GM12878 (cell line): ENCODE data around the gene CNPPD1.

Experiments
- ASH2L ChIP-seq: fragments of 300-600, 200-600 bp; sonication (generic); IDR thresholded peaks from 2 replicates; pipeline ENCODE4 v1.6.1; 2017; ENCODE audit warnings: low read depth, mild to moderate bottlenecking, borderline replicate concordance
- BHLHE40 ChIP-seq, 2 experiments: fragments of 450-650 bp in 1 of 2; IDR thresholded peaks; 2 replicates each; pipeline ENCODE4 v1.6.1; 2011 to 2017; ENCODE audit warnings: low read depth in 2 of 2, borderline replicate concordance in 1 of 2, improper control_type of control experiment in 1 of 2, low read length in 1 of 2, mild to moderate bottlenecking in 1 of 2
- CHD2 ChIP-seq: IDR thresholded peaks from 2 replicates; pipeline ENCODE4 v1.6.1; 2011; ENCODE audit warnings: low read depth, low read length, improper control_type of control experiment, borderline replicate concordance
- NFIC ChIP-seq: IDR thresholded peaks from 2 replicates; pipeline ENCODE4 v1.6.1; 2012; ENCODE audit warnings: low read depth, mild to moderate bottlenecking, inconsistent platforms, low read length, moderate library complexity
- NRF1 ChIP-seq: conservative IDR thresholded peaks from 2 replicates; pipeline ENCODE4 v1.6.1; 2011; ENCODE audit warnings: mild to moderate bottlenecking, low read depth, low read length, improper control_type of control experiment
- RAD51 ChIP-seq: fragments of 450-650 bp; IDR thresholded peaks from 2 replicates; pipeline ENCODE4 v1.6.1; 2016; ENCODE audit warnings: moderate library complexity, mild to moderate bottlenecking, inconsistent platforms
- SMC3 ChIP-seq: IDR thresholded peaks from 2 replicates; pipeline ENCODE4 v1.6.1; 2011; ENCODE audit warnings: low read length, improper control_type of control experiment, borderline replicate concordance
- SP1 ChIP-seq: IDR thresholded peaks from one replicate; pipeline ENCODE4 v1.6.1; 2011; ENCODE audit warnings: low read depth, low read length
- TAF1 ChIP-seq: IDR thresholded peaks from 2 replicates; pipeline ENCODE4 v1.6.1; 2011; ENCODE audit warnings: mild to moderate bottlenecking, low read depth, low read length, borderline replicate concordance
- YY1 ChIP-seq: IDR thresholded peaks from 2 replicates; pipeline ENCODE4 v1.6.1; 2011; ENCODE audit warnings: low read depth, mild to moderate bottlenecking, low read length
- TF ChIP-seq, protein P1 (sequence below), 3 experiments: IDR thresholded peaks in 2 of 3; conservative IDR thresholded peaks in 1 of 3; 2 replicates each; pipeline ENCODE4 v1.5.1; 2011; ENCODE audit warnings: low read depth in 3 of 3, low read length in 3 of 3, mild to moderate bottlenecking in 3 of 3, control low read depth in 2 of 3, moderate library complexity in 2 of 3, inconsistent platforms in 1 of 3, mixed read lengths in 1 of 3; ENCODE audit not compliant: control insufficient read depth in 2 of 3, insufficient read depth in 1 of 3; ENCODE audit errors: extremely low read depth in 1 of 3
- TF ChIP-seq, protein P2 (sequence below): IDR thresholded peaks from 2 replicates; pipeline ENCODE4 v1.6.1; 2011; ENCODE audit warnings: low read depth, low read length, improper control_type of control experiment, borderline replicate concordance
- TF ChIP-seq, protein P3 (sequence below): fragments of 450-650 bp; IDR thresholded peaks from 2 replicates; pipeline ENCODE4 v1.6.1; 2016; ENCODE audit warnings: mild to moderate bottlenecking, moderate library complexity, borderline replicate concordance

DNA sequence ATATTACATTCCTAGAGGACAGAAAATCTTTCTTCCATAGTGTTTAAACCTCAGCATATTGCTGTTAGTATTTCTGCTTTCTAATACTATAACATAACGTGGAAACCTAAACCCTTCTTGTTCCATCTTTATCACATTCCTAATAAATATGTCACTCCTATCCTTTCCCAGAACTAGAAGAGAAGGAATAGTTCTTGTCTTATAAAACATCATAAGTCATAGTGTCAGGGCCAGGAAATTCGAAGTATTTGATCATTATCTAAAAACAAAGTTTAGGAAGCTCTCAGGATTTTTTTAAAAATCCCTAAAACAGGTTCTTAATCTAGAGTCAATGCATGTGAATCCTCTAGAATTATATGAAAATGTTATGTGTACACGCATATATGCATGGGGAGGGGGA, 18.1 kb downstream of the CNPPD1 start:
- TF ChIP-seq BHLHE40 (IDR thresholded peaks at IDR 0.05; ENCODE audit: borderline replicate concordance in 1 of 2, low read depth in 2 of 2, low read length in 1 of 2) (no peak), CHD2 (no peak), NFIC (no peak), SP1 (no peak), NRF1 (no peak), ASH2L (no peak), YY1 (no peak), TAF1 (no peak), RAD51 (no peak), SMC3 (no peak)
- TF ChIP-seq, protein P1, sequence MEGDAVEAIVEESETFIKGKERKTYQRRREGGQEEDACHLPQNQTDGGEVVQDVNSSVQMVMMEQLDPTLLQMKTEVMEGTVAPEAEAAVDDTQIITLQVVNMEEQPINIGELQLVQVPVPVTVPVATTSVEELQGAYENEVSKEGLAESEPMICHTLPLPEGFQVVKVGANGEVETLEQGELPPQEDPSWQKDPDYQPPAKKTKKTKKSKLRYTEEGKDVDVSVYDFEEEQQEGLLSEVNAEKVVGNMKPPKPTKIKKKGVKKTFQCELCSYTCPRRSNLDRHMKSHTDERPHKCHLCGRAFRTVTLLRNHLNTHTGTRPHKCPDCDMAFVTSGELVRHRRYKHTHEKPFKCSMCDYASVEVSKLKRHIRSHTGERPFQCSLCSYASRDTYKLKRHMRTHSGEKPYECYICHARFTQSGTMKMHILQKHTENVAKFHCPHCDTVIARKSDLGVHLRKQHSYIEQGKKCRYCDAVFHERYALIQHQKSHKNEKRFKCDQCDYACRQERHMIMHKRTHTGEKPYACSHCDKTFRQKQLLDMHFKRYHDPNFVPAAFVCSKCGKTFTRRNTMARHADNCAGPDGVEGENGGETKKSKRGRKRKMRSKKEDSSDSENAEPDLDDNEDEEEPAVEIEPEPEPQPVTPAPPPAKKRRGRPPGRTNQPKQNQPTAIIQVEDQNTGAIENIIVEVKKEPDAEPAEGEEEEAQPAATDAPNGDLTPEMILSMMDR (IDR thresholded peaks at IDR 0.05 in 2 of 3, conservative IDR thresholded peaks at IDR 0.05 in 1 of 3; ENCODE audit: control insufficient read depth in 2 of 3, extremely low read depth in 1 of 3, insufficient read depth in 1 of 3, low read depth in 3 of 3, low read length in 3 of 3): no peak
- TF ChIP-seq, protein P2, sequence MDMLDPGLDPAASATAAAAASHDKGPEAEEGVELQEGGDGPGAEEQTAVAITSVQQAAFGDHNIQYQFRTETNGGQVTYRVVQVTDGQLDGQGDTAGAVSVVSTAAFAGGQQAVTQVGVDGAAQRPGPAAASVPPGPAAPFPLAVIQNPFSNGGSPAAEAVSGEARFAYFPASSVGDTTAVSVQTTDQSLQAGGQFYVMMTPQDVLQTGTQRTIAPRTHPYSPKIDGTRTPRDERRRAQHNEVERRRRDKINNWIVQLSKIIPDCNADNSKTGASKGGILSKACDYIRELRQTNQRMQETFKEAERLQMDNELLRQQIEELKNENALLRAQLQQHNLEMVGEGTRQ: no peak
- TF ChIP-seq, protein P3, sequence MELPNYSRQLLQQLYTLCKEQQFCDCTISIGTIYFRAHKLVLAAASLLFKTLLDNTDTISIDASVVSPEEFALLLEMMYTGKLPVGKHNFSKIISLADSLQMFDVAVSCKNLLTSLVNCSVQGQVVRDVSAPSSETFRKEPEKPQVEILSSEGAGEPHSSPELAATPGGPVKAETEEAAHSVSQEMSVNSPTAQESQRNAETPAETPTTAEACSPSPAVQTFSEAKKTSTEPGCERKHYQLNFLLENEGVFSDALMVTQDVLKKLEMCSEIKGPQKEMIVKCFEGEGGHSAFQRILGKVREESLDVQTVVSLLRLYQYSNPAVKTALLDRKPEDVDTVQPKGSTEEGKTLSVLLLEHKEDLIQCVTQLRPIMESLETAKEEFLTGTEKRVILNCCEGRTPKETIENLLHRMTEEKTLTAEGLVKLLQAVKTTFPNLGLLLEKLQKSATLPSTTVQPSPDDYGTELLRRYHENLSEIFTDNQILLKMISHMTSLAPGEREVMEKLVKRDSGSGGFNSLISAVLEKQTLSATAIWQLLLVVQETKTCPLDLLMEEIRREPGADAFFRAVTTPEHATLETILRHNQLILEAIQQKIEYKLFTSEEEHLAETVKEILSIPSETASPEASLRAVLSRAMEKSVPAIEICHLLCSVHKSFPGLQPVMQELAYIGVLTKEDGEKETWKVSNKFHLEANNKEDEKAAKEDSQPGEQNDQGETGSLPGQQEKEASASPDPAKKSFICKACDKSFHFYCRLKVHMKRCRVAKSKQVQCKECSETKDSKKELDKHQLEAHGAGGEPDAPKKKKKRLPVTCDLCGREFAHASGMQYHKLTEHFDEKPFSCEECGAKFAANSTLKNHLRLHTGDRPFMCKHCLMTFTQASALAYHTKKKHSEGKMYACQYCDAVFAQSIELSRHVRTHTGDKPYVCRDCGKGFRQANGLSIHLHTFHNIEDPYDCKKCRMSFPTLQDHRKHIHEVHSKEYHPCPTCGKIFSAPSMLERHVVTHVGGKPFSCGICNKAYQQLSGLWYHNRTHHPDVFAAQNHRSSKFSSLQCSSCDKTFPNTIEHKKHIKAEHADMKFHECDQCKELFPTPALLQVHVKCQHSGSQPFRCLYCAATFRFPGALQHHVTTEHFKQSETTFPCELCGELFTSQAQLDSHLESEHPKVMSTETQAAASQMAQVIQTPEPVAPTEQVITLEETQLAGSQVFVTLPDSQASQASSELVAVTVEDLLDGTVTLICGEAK: no peak
